Neural progenitor cell (in vitro differentiated cells): Measurements from ENCODE around the gene ADK. TPM values are rescaled to one million over a fixed set of nuclear protein-coding genes. Genes with fewer than 3 reads are reported as not detected.
"Not testable (repeated sequence)": the region's sequence is repeated elsewhere in the genome, so short reads cannot be mapped to it uniquely, and the experiment has no call there.

Source experiments
- DNase-seq: peaks from one replicate; pipeline ENCODE4 v3.0.0-alpha.2; 2016; ENCODE audit warnings: low spot score
- H2AFZ ChIP-seq: fragments of 200-600 bp; sonication (generic); replicated peaks from 2 replicates; pipeline ENCODE4 v1.6.1; 2016; ENCODE audit warnings: antibody characterized with exemption
- H3F3A ChIP-seq: fragments of 200-600 bp; sonication (generic); 2 replicates; pipeline ENCODE4 v1.6.1; 2016; ENCODE audit warnings: antibody characterized with exemption, low read depth
- H3K27ac ChIP-seq: fragments of 200-600 bp; sonication (generic); 2 replicates; pipeline ENCODE4 v1.5.1; 2016; ENCODE audit warnings: mild to moderate bottlenecking
- H3K27me3 ChIP-seq: fragments of 200-600 bp; sonication (generic); 2 replicates; pipeline ENCODE4 v1.6.1; 2016; ENCODE audit warnings: mild to moderate bottlenecking, moderate library complexity
- H3K36me3 ChIP-seq: fragments of 200-600 bp; sonication (generic); 2 replicates; pipeline ENCODE4 v1.5.1; 2016
- H3K4me1 ChIP-seq: fragments of 200-600 bp; sonication (generic); 2 replicates; pipeline ENCODE4 v1.6.1; 2016; ENCODE audit warnings: mixed run types
- H3K4me2 ChIP-seq: fragments of 200-600 bp; sonication (generic); 2 replicates; pipeline ENCODE4 v1.6.1; 2016
- H3K4me3 ChIP-seq: fragments of 200-600 bp; sonication (generic); 2 replicates; pipeline ENCODE4 v1.5.1; 2016
- H3K79me2 ChIP-seq: fragments of 200-600 bp; sonication (generic); 2 replicates; pipeline ENCODE4 v1.6.1; 2016; ENCODE audit warnings: low read depth
- H3K9ac ChIP-seq: fragments of 200-600 bp; sonication (generic); 2 replicates; pipeline ENCODE4 v1.6.1; 2016
- H3K9me3 ChIP-seq: fragments of 200-600 bp; sonication (generic); 2 replicates; pipeline ENCODE4 v1.5.1; 2016; ENCODE audit warnings: low read depth
- H4K20me1 ChIP-seq: fragments of 200-600 bp; sonication (generic); 2 replicates; pipeline ENCODE4 v1.6.1; 2016; ENCODE audit warnings: low read depth
- H3K27ac Mint-ChIP-seq: 3 replicates; pipeline ENCODE4 v1.8.0; 2021; ENCODE audit warnings: mixed read lengths
- H3K27me3 Mint-ChIP-seq: 2 replicates; pipeline ENCODE4 v1.8.0; 2022; ENCODE audit warnings: low read depth, mild to moderate bottlenecking, inconsistent platforms, moderate library complexity, mixed read lengths; ENCODE audit not compliant: insufficient read depth
- H3K36me3 Mint-ChIP-seq: 3 replicates; pipeline ENCODE4 v1.8.0; 2021; ENCODE audit warnings: mixed read lengths
- H3K4me1 Mint-ChIP-seq: 3 replicates; pipeline ENCODE4 v1.8.0; 2021; ENCODE audit warnings: mixed read lengths
- H3K4me3 Mint-ChIP-seq: 3 replicates; pipeline ENCODE4 v1.8.0; 2021; ENCODE audit warnings: mild to moderate bottlenecking, moderate library complexity, mixed read lengths
- H3K9me3 Mint-ChIP-seq: 3 replicates; pipeline ENCODE4 v1.8.0; 2020; ENCODE audit warnings: mixed read lengths
- EZH2 ChIP-seq: fragments of 200-600 bp; sonication (generic); IDR thresholded peaks from 2 replicates; pipeline ENCODE4 v1.6.1; 2017; ENCODE audit warnings: antibody characterized with exemption, mild to moderate bottlenecking, moderate library complexity
- EZH2phosphoT487 ChIP-seq: fragments of 200-600 bp; sonication (generic); IDR thresholded peaks from 2 replicates; pipeline ENCODE4 v1.6.1; 2017; ENCODE audit warnings: antibody characterized with exemption
- total RNA-seq: library from RNA; depleted of rRNA; stranded (reverse); fragments of >200 nt; gene quantifications from 2 replicates; pipeline ENCODE4 v1.2.3, GENCODE V29; 2015; ENCODE audit warnings: low replicate concordance
- TF ChIP-seq, protein P1 (sequence below): fragments of 200-600 bp; sonication (generic); IDR thresholded peaks from 2 replicates; pipeline ENCODE4 v1.5.1; 2017; ENCODE audit warnings: antibody characterized with exemption, mild to moderate bottlenecking

ADK gene
- total RNA-seq, 1 donor from 2014 or later = 50.9 TPM

DNA sequence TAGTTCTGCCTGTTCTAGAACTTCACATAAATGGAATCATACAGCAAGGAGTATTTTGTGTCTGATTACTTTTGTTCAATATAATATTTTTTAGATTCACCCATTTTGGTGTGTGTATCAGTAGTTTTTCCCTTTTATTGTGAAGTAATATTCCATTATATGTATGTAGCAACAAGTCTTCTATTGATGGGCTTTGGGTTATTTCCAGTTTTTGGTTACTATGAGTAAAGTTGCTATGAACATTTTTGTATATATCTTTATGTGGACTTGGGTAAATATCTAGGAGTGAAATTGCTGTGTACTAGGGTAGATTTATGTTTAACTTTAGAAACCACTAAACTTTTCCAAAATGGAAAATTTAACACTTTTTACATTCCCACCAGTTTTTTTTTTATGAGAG lies 35.7 kb downstream of the ADK start:
- H3K4me2 ChIP-seq = no peak overlapping the region
- H3K9me3 Mint-ChIP-seq = no peaks in the 10 kb centered on the region
- H3F3A ChIP-seq = no peaks in the 10 kb centered on the region
- no peak overlapping the region for H3K27ac Mint-ChIP-seq
- no peaks in the 10 kb centered on the region for H3K36me3 ChIP-seq
- no peaks in the 10 kb centered on the region for H3K27me3 ChIP-seq
- H4K20me1 ChIP-seq = no peaks in the 10 kb centered on the region
- H3K4me1 Mint-ChIP-seq = no peaks in the 10 kb centered on the region
- no peak overlapping the region for H2AFZ ChIP-seq
- peaks cover 3% of the 10 kb centered on the region for H3K27me3 Mint-ChIP-seq
- H3K4me3 Mint-ChIP-seq = no peak overlapping the region
- H3K36me3 Mint-ChIP-seq = peaks cover 1% of the 10 kb centered on the region
- no peak overlapping the region for H3K4me3 ChIP-seq
- no peaks in the 10 kb centered on the region for H3K9me3 ChIP-seq
- no peak overlapping the region for H3K9ac ChIP-seq
- H3K4me1 ChIP-seq = no peaks in the 10 kb centered on the region
- H3K79me2 ChIP-seq = peaks cover 82% of the 10 kb centered on the region
- H3K27ac ChIP-seq = no peak overlapping the region
- DNase-seq = no peak
- TF ChIP-seq EZH2 = no peak
- TF ChIP-seq, protein P1, sequence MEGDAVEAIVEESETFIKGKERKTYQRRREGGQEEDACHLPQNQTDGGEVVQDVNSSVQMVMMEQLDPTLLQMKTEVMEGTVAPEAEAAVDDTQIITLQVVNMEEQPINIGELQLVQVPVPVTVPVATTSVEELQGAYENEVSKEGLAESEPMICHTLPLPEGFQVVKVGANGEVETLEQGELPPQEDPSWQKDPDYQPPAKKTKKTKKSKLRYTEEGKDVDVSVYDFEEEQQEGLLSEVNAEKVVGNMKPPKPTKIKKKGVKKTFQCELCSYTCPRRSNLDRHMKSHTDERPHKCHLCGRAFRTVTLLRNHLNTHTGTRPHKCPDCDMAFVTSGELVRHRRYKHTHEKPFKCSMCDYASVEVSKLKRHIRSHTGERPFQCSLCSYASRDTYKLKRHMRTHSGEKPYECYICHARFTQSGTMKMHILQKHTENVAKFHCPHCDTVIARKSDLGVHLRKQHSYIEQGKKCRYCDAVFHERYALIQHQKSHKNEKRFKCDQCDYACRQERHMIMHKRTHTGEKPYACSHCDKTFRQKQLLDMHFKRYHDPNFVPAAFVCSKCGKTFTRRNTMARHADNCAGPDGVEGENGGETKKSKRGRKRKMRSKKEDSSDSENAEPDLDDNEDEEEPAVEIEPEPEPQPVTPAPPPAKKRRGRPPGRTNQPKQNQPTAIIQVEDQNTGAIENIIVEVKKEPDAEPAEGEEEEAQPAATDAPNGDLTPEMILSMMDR = no peak
- TF ChIP-seq EZH2phosphoT487 = no peak

GRCh38 chr10:74187237-74187636 lies 36.2 kb downstream of the ADK start:
- no peak overlapping the region for H3K4me2 ChIP-seq
- no peak for DNase-seq

GRCh38 chr10:74188617-74189016 lies 37.6 kb downstream of the ADK start:
- H3K27ac ChIP-seq, H3K4me3 ChIP-seq, DNase-seq, H3K36me3 Mint-ChIP-seq, H2AFZ ChIP-seq, H3K9me3 Mint-ChIP-seq, H3K36me3 ChIP-seq, H3K4me2 ChIP-seq, H3K9me3 ChIP-seq, H3K4me3 Mint-ChIP-seq, H3F3A ChIP-seq, H3K27me3 ChIP-seq, H3K4me1 Mint-ChIP-seq, H4K20me1 ChIP-seq, H3K27me3 Mint-ChIP-seq, H3K27ac Mint-ChIP-seq, H3K9ac ChIP-seq, H3K4me1 ChIP-seq: not testable (repeated sequence)
- H3K79me2 ChIP-seq = peaks cover 81% of the 10 kb centered on the region

More at GRCh38 chr10:74187237-74187636, 36.2 kb downstream of the ADK start:
- Histone ChIP-seq H2AFZ (no peak overlapping the region), H3K4me1 (no peaks in the 10 kb centered on the region), H4K20me1 (no peaks in the 10 kb centered on the region), H3K36me3 (no peaks in the 10 kb centered on the region), H3K9me3 (no peaks in the 10 kb centered on the region), H3K27me3 (no peaks in the 10 kb centered on the region), H3K27ac (no peak overlapping the region), H3F3A (no peaks in the 10 kb centered on the region), H3K79me2 (peaks cover 81% of the 10 kb centered on the region), H3K9ac (no peak overlapping the region), H3K4me3 (no peak overlapping the region)
- Mint-ChIP-seq H3K9me3 (no peaks in the 10 kb centered on the region), H3K4me1 (no peaks in the 10 kb centered on the region), H3K4me3 (no peak overlapping the region), H3K27me3 (peaks cover 3% of the 10 kb centered on the region), H3K36me3 (peaks cover 1% of the 10 kb centered on the region), H3K27ac (no peak overlapping the region)
- no peak for TF ChIP-seq EZH2phosphoT487
- TF ChIP-seq, protein P1 = no peak
- no peak for TF ChIP-seq EZH2

GRCh38 chr10:74189999-74190421 lies 39.0 kb downstream of the ADK start:
- Histone ChIP-seq H2AFZ (no peak overlapping the region), H3K4me3 (no peak overlapping the region), H3K9me3 (no peaks in the 10 kb centered on the region), H3K27ac (no peak overlapping the region), H3K36me3 (no peaks in the 10 kb centered on the region), H3K4me2 (no peak overlapping the region), H3K9ac (no peak overlapping the region), H4K20me1 (no peaks in the 10 kb centered on the region), H3K79me2 (peaks cover 78% of the 10 kb centered on the region), H3K4me1 (no peaks in the 10 kb centered on the region), H3F3A (no peaks in the 10 kb centered on the region), H3K27me3 (no peaks in the 10 kb centered on the region)
- DNase-seq = no peak
- Mint-ChIP-seq H3K27ac (no peak overlapping the region), H3K4me3 (no peak overlapping the region), H3K9me3 (no peaks in the 10 kb centered on the region), H3K27me3 (peaks cover 3% of the 10 kb centered on the region), H3K36me3 (peaks cover 1% of the 10 kb centered on the region), H3K4me1 (no peaks in the 10 kb centered on the region)
- no peak for TF ChIP-seq EZH2
- TF ChIP-seq, protein P1 = no peak
- TF ChIP-seq EZH2phosphoT487 = no peak
